GM21381 (cell line): Measurements from ENCODE around the gene PRSS2.
A peak's percentile ranks its signal among the peaks of the same experiment; 100 is the strongest.

Experiments
- ATAC-seq: cut with Tn5 transposase; IDR thresholded peaks from one replicate; pipeline ENCODE4 v1.9.1; 2021; ENCODE audit warnings: mild to moderate bottlenecking, moderate library complexity; ENCODE audit not compliant: unreplicated experiment

PRSS2 gene

DNA sequence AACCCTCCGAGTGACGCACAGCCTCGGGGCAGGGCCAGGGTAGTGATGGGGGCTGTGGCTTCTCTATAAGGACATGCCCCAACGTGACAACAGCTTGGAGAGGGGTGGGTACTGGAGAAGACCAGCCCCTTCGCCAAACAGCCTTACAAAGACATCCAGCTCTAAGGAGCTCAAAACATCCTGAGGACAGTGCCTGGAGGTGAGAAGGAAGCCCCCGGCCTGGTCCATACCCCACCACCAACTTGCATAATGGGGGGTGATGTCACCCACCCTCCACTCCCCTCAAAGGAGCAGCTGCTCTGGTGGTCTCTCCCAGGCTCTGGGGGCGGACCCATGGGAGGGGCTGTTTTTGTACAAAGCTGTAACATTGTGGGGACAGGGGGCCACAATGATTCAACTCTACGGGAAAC lies 15.1 kb downstream of the PRSS2 start:
- ATAC-seq: peak; percentile 52

DNA sequence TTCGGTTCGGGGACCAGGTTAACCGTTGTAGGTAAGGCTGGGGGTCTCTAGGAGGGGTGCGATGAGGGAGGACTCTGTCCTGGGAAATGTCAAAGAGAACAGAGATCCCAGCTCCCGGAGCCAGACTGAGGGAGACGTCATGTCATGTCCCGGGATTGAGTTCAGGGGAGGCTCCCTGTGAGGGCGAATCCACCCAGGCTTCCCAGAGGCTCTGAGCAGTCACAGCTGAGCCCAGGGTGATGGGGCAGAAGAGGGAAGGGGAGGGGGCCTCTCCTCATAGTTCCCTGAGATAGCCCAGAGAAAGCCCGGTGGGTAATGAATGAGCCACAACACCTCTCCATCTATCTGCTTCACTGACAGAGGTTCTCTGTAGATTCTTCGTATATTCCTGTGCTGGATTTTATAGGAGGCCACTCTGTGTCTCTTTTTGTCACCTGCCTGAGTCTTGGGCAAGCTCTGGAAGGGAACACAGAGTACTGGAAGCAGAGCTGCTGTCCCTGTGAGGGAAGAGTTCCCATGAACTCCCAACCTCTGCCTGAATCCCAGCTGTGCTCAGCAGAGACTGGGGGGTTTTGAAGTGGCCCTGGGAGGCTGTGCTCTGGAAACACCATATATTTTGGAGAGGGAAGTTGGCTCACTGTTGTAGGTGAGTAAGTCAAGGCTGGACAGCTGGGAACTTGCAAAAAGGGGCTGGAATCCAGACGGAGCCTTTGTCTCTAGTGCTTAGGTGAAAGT lies 16.4 kb downstream of the PRSS2 start:
- ATAC-seq: no peak

DNA sequence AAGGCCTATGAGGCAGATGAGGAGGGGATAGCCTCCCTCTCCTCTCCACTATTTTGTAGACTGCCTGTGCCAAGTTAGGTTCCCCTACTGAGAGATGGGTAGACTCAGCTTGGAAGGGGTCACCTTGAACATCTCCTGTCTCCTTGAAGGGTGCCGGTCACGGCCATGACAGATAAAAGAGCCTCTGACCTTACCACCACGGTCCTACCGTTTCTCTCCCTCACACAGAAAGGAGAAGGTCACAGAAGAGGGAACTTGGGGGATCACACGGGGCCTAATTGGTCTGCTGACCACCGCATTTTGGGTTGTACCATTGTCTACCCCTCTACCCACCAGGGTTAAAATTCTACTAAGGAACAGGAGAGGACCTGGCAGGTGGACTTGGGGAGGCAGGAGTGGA lies 17.0 kb downstream of the PRSS2 start:
- no peak for ATAC-seq

DNA sequence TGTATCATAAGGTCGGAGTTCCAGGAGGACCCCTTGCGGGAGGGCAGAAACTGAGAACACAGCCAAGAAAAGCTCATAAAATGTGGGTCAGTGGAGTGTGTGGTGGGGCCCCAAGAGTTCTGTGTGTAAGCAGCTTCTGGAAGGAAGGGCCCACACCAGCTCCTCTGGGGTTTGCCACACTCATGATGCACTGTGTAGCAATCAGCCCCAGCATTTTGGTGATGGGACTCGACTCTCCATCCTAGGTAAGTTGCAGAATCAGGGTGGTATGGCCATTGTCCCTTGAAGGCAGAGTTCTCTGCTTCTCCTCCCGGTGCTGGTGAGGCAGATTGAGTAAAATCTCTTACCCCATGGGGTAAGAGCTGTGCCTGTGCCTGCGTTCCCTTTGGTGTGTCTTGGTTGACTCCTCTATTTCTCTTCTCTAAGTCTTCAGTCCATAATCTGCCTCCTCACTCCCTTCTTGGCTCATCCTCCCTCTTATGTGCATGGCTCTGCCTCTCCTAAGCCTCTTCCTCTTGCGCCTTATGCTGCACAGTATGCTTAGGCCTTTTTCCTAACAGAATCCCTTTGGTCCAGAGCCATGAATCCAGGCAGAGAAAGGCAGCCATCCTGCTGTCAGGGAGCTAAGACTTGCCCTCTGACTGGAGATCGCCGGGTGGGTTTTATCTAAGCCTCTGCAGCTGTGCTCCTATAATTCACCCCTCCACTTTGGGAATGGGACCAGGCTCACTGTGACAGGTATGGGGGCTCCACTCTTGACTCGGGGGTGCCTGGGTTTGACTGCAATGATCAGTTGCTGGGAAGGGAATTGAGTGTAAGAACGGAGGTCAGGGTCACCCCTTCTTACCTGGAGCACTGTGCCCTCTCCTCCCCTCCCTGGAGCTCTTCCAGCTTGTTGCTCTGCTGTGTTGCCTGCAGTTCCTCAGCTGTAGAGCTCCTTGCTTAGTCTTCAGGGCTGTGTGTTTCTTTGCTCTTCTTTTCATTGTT lies 17.8 kb downstream of the PRSS2 start:
- ATAC-seq: no peak

DNA sequence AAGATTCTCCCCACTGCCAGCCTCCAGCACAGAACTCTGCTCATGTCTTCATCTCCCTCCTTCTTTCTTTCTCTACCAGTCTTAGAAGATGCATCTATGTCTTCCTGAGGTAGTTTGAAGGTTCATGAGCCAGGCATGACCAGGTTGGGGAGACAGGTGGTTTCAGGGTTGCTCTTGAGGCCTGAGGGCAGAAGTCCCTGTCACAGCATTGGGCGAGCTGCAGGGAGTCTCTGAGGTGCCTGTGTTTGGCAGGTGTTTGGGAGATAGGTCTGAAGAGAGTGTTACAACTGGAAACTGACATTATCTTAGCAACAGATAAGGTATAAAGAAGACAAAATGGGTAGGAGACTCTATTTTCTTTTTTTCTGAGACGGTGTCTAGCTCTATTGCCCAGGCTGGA lies 18.7 kb downstream of the PRSS2 start:
- ATAC-seq: no peak

DNA sequence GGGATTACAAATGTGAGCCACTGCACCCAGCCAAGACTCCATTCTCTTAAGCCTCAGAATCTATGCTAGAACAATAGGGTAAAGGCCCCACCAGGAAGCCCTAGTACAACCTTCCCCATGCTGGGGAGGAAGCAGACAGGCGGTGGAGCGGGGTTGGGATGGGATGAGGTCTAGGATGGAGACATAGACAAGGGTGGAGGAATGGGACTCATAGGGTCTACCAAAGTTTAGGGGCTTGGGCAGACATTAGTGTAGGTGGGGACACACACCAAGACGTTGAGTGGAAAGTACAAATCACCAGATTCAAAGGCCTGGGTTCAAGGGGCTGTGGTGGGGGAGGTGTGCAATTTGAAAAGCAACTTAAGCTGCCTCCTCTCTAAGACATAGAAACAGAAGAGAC lies 19.3 kb downstream of the PRSS2 start:
- no peak for ATAC-seq

DNA sequence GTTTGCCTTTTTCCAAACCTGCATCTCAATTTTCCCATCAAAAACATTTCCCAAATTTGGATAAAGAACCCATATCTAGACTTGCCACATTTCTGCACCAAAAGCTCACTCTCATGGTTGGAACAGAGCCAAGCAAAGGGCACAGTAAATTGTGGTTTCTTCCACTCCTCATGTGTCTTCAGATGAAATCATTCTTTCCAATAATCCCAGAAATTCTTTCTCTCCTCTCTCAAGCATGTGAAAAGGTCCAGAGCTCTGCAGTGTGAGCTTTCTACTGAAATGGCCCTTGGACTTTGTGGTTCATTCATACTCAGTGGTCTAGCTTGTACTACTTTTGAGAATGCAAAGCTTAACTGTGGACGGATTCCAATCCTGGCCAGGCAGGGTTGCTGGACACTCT lies 19.8 kb downstream of the PRSS2 start:
- ATAC-seq: no peak

DNA sequence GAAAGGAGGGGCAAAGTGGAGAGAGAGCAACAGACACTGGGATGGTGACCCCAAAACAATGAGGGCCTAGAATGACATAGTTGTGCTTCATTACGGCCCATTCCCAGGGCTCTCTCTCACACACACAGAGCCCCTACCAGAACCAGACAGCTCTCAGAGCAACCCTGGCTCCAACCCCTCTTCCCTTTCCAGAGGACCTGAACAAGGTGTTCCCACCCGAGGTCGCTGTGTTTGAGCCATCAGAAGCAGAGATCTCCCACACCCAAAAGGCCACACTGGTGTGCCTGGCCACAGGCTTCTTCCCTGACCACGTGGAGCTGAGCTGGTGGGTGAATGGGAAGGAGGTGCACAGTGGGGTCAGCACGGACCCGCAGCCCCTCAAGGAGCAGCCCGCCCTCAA lies 20.7 kb downstream of the PRSS2 start:
- no peak for ATAC-seq

DNA sequence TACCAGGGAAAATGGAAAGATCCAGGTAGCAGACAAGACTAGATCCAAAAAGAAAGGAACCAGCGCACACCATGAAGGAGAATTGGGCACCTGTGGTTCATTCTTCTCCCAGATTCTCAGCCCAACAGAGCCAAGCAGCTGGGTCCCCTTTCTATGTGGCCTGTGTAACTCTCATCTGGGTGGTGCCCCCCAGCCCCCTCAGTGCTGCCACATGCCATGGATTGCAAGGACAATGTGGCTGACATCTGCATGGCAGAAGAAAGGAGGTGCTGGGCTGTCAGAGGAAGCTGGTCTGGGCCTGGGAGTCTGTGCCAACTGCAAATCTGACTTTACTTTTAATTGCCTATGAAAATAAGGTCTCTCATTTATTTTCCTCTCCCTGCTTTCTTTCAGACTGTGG lies 21.4 kb downstream of the PRSS2 start:
- no peak for ATAC-seq

DNA sequence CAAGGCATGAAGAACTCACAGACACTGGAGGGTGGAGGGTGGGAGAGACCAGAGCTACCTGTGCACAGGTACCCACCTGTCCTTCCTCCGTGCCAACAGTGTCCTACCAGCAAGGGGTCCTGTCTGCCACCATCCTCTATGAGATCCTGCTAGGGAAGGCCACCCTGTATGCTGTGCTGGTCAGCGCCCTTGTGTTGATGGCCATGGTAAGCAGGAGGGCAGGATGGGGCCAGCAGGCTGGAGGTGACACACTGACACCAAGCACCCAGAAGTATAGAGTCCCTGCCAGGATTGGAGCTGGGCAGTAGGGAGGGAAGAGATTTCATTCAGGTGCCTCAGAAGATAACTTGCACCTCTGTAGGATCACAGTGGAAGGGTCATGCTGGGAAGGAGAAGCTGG lies 21.8 kb downstream of the PRSS2 start:
- no peak for ATAC-seq

DNA sequence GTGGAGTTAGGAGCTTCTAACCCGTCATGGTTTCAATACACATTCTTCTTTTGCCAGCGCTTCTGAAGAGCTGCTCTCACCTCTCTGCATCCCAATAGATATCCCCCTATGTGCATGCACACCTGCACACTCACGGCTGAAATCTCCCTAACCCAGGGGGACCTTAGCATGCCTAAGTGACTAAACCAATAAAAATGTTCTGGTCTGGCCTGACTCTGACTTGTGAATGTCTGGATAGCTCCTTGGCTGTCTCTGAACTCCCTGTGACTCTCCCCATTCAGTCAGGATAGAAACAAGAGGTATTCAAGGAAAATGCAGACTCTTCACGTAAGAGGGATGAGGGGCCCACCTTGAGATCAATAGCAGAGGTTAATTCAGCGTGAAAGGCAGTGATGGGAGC lies 22.4 kb downstream of the PRSS2 start:
- no peak for ATAC-seq

DNA sequence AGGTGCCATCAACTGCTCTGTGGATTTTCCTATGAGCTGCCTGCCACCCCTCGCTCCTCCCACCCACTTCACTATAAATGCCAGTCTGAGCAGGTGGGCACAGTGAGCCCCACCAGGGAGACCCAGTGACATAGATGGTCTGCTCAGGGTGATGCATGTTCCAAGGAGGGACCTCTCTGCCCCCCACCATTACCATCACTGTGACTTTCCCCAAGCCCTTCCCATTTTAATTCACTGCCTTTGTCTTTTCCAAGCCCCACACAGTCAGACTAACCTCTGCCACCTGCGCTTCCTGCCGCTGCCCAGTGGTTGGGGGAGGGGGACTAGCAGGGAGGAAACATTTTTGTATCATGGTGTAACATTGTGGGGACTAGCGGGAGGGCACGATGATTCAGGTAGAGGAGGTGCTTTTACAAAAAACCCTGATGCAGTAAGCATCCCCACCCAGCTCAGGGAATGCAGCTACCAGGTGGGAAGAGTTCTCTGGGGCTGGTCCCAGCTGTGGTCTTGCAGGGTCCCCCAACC lies 24.6 kb downstream of the PRSS2 start:
- no peak for ATAC-seq

DNA sequence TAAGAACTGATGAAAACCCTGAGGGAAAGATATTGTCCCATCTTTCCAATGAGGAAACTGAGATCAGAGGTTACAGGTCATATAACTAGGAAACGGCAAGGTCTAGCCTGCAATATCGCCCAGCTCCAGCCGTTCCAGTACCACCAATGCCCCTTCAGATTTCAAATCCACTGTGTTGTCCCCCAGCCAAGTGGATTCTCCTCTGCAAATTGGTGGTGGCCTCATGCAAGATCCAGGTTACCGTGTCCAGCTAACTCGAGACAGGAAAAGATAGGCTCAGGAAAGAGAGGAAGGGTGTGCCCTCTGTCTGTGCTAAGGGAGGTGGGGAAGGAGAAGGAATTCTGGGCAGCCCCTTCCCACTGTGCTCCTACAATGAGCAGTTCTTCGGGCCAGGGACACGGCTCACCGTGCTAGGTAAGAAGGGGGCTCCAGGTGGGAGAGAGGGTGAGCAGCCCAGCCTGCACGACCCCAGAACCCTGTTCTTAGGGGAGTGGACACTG lies 25.3 kb downstream of the PRSS2 start:
- ATAC-seq: no peak

DNA sequence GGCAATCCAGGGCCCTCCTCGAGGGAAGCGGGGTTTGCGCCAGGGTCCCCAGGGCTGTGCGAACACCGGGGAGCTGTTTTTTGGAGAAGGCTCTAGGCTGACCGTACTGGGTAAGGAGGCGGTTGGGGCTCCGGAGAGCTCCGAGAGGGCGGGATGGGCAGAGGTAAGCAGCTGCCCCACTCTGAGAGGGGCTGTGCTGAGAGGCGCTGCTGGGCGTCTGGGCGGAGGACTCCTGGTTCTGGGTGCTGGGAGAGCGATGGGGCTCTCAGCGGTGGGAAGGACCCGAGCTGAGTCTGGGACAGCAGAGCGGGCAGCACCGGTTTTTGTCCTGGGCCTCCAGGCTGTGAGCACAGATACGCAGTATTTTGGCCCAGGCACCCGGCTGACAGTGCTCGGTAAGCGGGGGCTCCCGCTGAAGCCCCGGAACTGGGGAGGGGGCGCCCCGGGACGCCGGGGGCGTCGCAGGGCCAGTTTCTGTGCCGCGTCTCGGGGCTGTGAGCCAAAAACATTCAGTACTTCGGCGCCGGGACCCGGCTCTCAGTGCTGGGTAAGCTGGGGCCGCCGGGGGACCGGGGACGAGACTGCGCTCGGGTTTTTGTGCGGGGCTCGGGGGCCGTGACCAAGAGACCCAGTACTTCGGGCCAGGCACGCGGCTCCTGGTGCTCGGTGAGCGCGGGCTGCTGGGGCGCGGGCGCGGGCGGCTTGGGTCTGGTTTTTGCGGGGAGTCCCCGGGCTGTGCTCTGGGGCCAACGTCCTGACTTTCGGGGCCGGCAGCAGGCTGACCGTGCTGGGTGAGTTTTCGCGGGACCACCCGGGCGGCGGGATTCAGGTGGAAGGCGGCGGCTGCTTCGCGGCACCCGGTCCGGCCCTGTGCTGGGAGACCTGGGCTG lies 26.0 kb downstream of the PRSS2 start:
- ATAC-seq: peak; percentile 45

DNA sequence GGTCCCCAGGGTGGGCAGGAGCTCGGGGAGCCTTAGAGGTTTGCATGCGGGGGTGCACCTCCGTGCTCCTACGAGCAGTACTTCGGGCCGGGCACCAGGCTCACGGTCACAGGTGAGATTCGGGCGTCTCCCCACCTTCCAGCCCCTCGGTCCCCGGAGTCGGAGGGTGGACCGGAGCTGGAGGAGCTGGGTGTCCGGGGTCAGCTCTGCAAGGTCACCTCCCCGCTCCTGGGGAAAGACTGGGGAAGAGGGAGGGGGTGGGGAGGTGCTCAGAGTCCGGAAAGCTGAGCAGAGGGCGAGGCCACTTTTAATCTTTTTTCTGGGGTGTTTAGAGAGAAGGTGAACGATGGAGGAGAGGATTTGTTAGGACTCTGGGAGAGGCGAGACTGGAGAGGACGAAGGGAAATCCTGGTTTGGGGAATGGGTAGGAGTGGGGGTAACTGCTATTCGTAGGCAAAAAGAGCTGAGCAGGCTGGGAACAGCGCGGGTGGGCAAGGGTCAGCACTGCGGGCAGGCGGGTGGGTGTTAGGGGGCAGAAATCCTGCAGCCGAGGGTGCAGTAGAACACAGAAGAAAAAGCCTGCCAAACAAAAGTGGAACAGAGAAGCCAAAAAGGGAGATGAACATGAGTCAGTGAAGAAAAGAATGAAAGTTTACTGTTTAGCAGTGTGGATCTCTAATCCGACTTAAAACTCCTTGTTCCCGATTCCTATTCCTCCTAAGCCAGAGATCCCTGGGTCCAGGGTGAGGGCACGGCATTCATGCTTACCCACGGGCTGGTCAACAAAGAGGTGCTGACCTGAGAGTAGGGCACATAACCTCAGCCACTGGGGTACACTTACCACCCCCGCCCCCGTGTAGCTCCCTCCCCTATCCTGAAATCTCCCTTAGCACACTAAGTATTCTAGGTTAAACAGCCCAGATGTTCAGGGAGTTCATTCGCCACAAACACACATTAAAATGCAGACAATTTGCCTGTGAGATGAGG lies 26.9 kb downstream of the PRSS2 start:
- peak; percentile 28 for ATAC-seq

DNA sequence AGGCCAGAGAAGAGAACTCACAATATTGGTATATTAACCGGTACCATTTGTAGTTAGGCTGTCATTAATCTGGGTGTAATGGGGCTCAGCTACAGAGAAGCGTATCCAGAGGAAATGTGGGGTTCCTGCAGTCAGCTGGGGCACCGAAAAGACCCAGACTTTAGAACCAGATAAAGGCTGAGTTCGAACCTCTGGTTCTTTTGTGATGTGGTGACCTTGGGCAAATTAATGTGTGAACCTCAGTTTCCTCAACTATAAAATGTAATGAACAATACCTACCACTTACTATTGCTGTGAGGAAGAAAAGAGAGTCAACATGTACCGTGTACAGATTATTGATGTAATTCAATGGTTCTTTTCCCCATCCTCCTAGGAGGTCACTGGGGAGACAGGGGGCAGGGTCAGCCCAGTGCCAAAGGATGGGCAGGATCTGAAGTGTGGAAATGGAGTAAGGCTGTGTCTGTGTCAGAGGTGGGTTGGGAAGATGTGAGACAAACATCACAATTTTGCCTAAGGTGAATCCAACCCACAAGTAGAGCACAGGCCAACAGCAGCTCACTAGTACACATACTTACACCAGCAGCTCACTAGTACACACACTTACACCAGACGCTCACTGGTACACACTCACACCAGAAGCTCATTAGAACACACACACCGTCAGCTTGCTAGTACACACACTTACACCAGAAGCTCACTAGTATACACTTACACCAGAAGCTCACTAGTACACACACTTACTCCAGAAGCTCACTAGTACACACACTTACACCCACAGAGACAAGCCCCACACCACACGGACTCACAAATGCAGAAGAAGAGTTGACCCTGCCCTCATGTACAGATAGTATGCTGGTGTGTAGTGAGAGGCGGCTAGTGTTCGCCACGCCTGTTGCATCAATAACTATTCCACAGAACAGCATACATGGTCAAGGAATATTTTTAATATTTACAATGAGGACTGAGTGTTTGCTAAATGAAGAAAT lies 28.0 kb downstream of the PRSS2 start:
- no peak for ATAC-seq

DNA sequence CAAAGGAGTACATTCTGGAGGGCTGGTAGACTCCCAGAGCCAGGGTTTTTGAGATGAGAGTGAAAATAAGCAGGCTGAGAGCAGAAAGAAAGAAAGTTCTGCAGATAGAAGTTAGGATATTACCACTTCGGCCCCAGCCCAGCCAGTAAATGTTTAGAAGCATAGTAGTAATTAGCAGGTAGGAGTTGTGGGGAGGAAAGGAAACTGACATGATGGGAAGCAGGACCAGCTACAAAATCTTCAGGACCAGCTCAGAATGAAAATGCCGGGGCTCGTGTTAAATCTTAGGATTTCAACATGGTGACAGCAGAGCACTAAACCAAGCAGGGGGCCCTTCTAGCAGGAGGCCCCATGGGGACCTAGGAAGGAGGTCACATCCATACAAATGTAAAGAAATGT lies 28.7 kb downstream of the PRSS2 start:
- ATAC-seq: no peak

DNA sequence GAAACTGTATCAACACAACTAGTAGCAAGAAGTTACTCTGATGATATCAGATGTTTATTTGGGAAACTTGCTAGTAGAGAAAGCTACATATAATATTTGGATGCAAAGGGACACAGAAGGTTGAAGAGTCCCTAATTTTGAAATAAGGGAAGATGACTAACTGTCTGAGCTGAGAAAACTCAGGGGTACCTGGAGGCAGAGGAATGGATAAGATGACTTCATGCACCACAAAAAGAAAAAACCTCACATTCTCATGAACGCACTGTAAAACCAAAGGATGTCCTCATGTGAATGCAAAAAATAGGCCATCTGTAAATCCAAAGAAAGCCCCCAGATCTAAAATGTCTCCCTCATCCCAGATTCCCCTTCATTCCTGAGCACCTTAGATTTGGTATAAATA lies 29.3 kb downstream of the PRSS2 start:
- no peak for ATAC-seq
